ENCODE measurements around the gene ADAMTS15. TPM values are rescaled to one million over a fixed set of nuclear protein-coding genes. Genes with fewer than 3 reads are reported as not detected.

Gene ADAMTS15
- total RNA-seq, 1 donor from 2014 or later = 13.8 TPM

GRCh38 chr11:130418210-130418609 is 30.2 kb upstream of the ADAMTS15 start:
- Histone ChIP-seq H3K27ac (ENCODE audit: low read depth, low read length) (no peak overlapping the region), H3K36me3 (ENCODE audit: insufficient read depth, low read length) (no peaks in the 10 kb centered on the region), H3K79me2 (ENCODE audit: insufficient read depth, low read length) (no peaks in the 10 kb centered on the region), H3K4me3 (ENCODE audit: insufficient read depth, low read depth, low read length) (no peak overlapping the region), H3K27me3 (ENCODE audit: insufficient read depth, low read length) (peaks cover 20% of the 10 kb centered on the region), H4K20me1 (ENCODE audit: insufficient read depth, low read length) (no peaks in the 10 kb centered on the region), H3K9me3 (ENCODE audit: insufficient read depth, low read depth, low read length) (no peaks in the 10 kb centered on the region), H2AFZ (ENCODE audit: low read depth, low read length) (no peak overlapping the region), H3K4me1 (ENCODE audit: insufficient read depth, low read length) (peaks cover 10% of the 10 kb centered on the region), H3K4me2 (ENCODE audit: low read length) (no peak overlapping the region), H3K9ac (ENCODE audit: low read length) (no peak overlapping the region)
- H3K4me1 Mint-ChIP-seq (ENCODE audit: low read depth, unreplicated experiment) = peaks cover 7% of the 10 kb centered on the region
- H3K27me3 Mint-ChIP-seq (ENCODE audit: low read depth, unreplicated experiment) = peaks cover 59% of the 10 kb centered on the region
- TF ChIP-seq EZH2 (IDR thresholded peaks at IDR 0.05; ENCODE audit: insufficient read depth, low read length) = no peak
- TF ChIP-seq CTCF (IDR thresholded peaks at IDR 0.05; ENCODE audit: insufficient read depth, low read depth, low read length) = no peak
- no peak overlapping the region for H3K27ac Mint-ChIP-seq (ENCODE audit: unreplicated experiment)
- no peak for DNase-seq (ENCODE audit: low read depth)
- peaks cover 7% of the 10 kb centered on the region for H3K9me3 Mint-ChIP-seq (ENCODE audit: unreplicated experiment)
- FAIRE-seq = no peak
- no peak overlapping the region for H3K4me3 Mint-ChIP-seq (ENCODE audit: unreplicated experiment)
- H3K36me3 Mint-ChIP-seq (ENCODE audit: low read depth, unreplicated experiment) = peaks cover 4% of the 10 kb centered on the region

- Histone ChIP-seq H3K36me3 (ENCODE audit: insufficient read depth, low read length) (no peaks in the 10 kb centered on the region), H3K27me3 (ENCODE audit: insufficient read depth, low read length) (peaks cover 26% of the 10 kb centered on the region), H2AFZ (ENCODE audit: low read depth, low read length) (no peak overlapping the region), H4K20me1 (ENCODE audit: insufficient read depth, low read length) (no peaks in the 10 kb centered on the region), H3K27ac (ENCODE audit: low read depth, low read length) (no peak overlapping the region), H3K9ac (ENCODE audit: low read length) (no peak overlapping the region), H3K4me1 (ENCODE audit: insufficient read depth, low read length) (peaks cover 7% of the 10 kb centered on the region), H3K79me2 (ENCODE audit: insufficient read depth, low read length) (no peaks in the 10 kb centered on the region), H3K4me2 (ENCODE audit: low read length) (no peak overlapping the region), H3K9me3 (ENCODE audit: insufficient read depth, low read depth, low read length) (no peaks in the 10 kb centered on the region), H3K4me3 (ENCODE audit: insufficient read depth, low read depth, low read length) (no peak overlapping the region)
- no peak overlapping the region for H3K4me3 Mint-ChIP-seq (ENCODE audit: unreplicated experiment)
- H3K27ac Mint-ChIP-seq (ENCODE audit: unreplicated experiment) = no peak overlapping the region
- no peak for FAIRE-seq
- peaks cover 2% of the 10 kb centered on the region for H3K4me1 Mint-ChIP-seq (ENCODE audit: low read depth, unreplicated experiment)
- peaks cover 4% of the 10 kb centered on the region for H3K36me3 Mint-ChIP-seq (ENCODE audit: low read depth, unreplicated experiment)
- peaks cover 65% of the 10 kb centered on the region for H3K27me3 Mint-ChIP-seq (ENCODE audit: low read depth, unreplicated experiment)
- peaks cover 7% of the 10 kb centered on the region for H3K9me3 Mint-ChIP-seq (ENCODE audit: unreplicated experiment)
- no peak for DNase-seq (ENCODE audit: low read depth)
- TF ChIP-seq EZH2 (IDR thresholded peaks at IDR 0.05; ENCODE audit: insufficient read depth, low read length) (no peak), CTCF (IDR thresholded peaks at IDR 0.05; ENCODE audit: insufficient read depth, low read depth, low read length) (no peak)
These were observed 29.7 kb upstream of the ADAMTS15 start for GRCh38 chr11:130418756-130419155.

GRCh38 chr11:130420478-130421198 is 27.8 kb upstream of the ADAMTS15 start:
- Mint-ChIP-seq H3K9me3 (ENCODE audit: unreplicated experiment) (peaks cover 10% of the 10 kb centered on the region), H3K27ac (ENCODE audit: unreplicated experiment) (no peak overlapping the region), H3K27me3 (ENCODE audit: low read depth, unreplicated experiment) (peaks cover 82% of the 10 kb centered on the region), H3K4me3 (ENCODE audit: unreplicated experiment) (no peak overlapping the region), H3K36me3 (ENCODE audit: low read depth, unreplicated experiment) (peaks cover 4% of the 10 kb centered on the region), H3K4me1 (ENCODE audit: low read depth, unreplicated experiment) (no peaks in the 10 kb centered on the region)
- no peak for FAIRE-seq
- H3K9ac ChIP-seq (ENCODE audit: low read length) = no peak overlapping the region
- no peak for DNase-seq (ENCODE audit: low read depth)
- no peak overlapping the region for H3K4me3 ChIP-seq (ENCODE audit: insufficient read depth, low read depth, low read length)
- TF ChIP-seq CTCF (IDR thresholded peaks at IDR 0.05; ENCODE audit: insufficient read depth, low read depth, low read length) = no peak
- TF ChIP-seq EZH2 (IDR thresholded peaks at IDR 0.05; ENCODE audit: insufficient read depth, low read length) = no peak
- no peaks in the 10 kb centered on the region for H3K79me2 ChIP-seq (ENCODE audit: insufficient read depth, low read length)
- H4K20me1 ChIP-seq (ENCODE audit: insufficient read depth, low read length) = no peaks in the 10 kb centered on the region
- no peaks in the 10 kb centered on the region for H3K9me3 ChIP-seq (ENCODE audit: insufficient read depth, low read depth, low read length)
- H3K4me2 ChIP-seq (ENCODE audit: low read length) = no peak overlapping the region
- H3K27ac ChIP-seq (ENCODE audit: low read depth, low read length) = no peak overlapping the region
- no peak overlapping the region for H2AFZ ChIP-seq (ENCODE audit: low read depth, low read length)
- no peaks in the 10 kb centered on the region for H3K36me3 ChIP-seq (ENCODE audit: insufficient read depth, low read length)
- H3K4me1 ChIP-seq (ENCODE audit: insufficient read depth, low read length) = peaks cover 1% of the 10 kb centered on the region
- H3K27me3 ChIP-seq (ENCODE audit: insufficient read depth, low read length) = peaks cover 42% of the 10 kb centered on the region
